ENCODE data around the gene RXRA.

RXRA gene

GRCh38 chr9:134419684-134420076 is 93.4 kb downstream of the RXRA start:
- no peak for DNase-seq (ENCODE audit: low read depth)

GRCh38 chr9:134420281-134420845 is 94.1 kb downstream of the RXRA start:
- DNase-seq (ENCODE audit: low read depth): no peak

- DNase-seq (ENCODE audit: low read depth): no peak
Measured at GRCh38 chr9:134420974-134421432, 94.7 kb downstream of the RXRA start.

GRCh38 chr9:134421888-134422287 is 95.6 kb downstream of the RXRA start:
- no peak for DNase-seq (ENCODE audit: low read depth)

- no peak for DNase-seq (ENCODE audit: low read depth)
Measured at GRCh38 chr9:134422301-134423090, 96.2 kb downstream of the RXRA start.

- no peak for DNase-seq (ENCODE audit: low read depth)
Measured at GRCh38 chr9:134423166-134423565, 96.9 kb downstream of the RXRA start.

GRCh38 chr9:134423749-134424148 is 97.5 kb downstream of the RXRA start:
- DNase-seq (ENCODE audit: low read depth): no peak

- no peak for DNase-seq (ENCODE audit: low read depth)
Measured at GRCh38 chr9:134424818-134425217, 98.6 kb downstream of the RXRA start.

- DNase-seq (ENCODE audit: low read depth): no peak
Measured at GRCh38 chr9:134425401-134425800, 99.1 kb downstream of the RXRA start.

- DNase-seq (ENCODE audit: low read depth): no peak
Measured at GRCh38 chr9:134425812-134426211, 99.6 kb downstream of the RXRA start.

GRCh38 chr9:134426436-134426835 is 100.2 kb downstream of the RXRA start:
- no peak for DNase-seq (ENCODE audit: low read depth)

- DNase-seq (ENCODE audit: low read depth): no peak
Measured at GRCh38 chr9:134427153-134427782, 101.0 kb downstream of the RXRA start.

- no peak for DNase-seq (ENCODE audit: low read depth)
Measured at GRCh38 chr9:134428559-134428958, 102.3 kb downstream of the RXRA start.

GRCh38 chr9:134429007-134429406 is 102.8 kb downstream of the RXRA start:
- no peak for DNase-seq (ENCODE audit: low read depth)

GRCh38 chr9:134429481-134429880 is 103.2 kb downstream of the RXRA start:
- DNase-seq (ENCODE audit: low read depth): no peak

- no peak for DNase-seq (ENCODE audit: low read depth)
Measured at GRCh38 chr9:134431095-134431494, 104.8 kb downstream of the RXRA start.

GRCh38 chr9:134431626-134432025 is 105.4 kb downstream of the RXRA start:
- no peak for DNase-seq (ENCODE audit: low read depth)

- no peak for DNase-seq (ENCODE audit: low read depth)
Measured at GRCh38 chr9:134432471-134432870, 106.2 kb downstream of the RXRA start.

- DNase-seq (ENCODE audit: low read depth): no peak
Measured at GRCh38 chr9:134433101-134433500, 106.8 kb downstream of the RXRA start.

GRCh38 chr9:134433909-134434882 is 107.9 kb downstream of the RXRA start:
- DNase-seq (ENCODE audit: low read depth): no peak

- DNase-seq (ENCODE audit: low read depth): no peak
Measured at GRCh38 chr9:134434894-134435506, 108.7 kb downstream of the RXRA start.

All from stimulated activated CD8-positive, alpha-beta memory T cell treated with anti-CD3 and anti-CD28 coated beads, Interleukin-15, amount 100 ng/mL, for 24 hours (primary cell).